Loucy (cell line): Measurements from ENCODE around the gene KRTAP25-1.

Experiments
- H2AFZ ChIP-seq: fragments of 200-600 bp; sonication (generic); 2 replicates; pipeline ENCODE4 v1.6.0; 2016; ENCODE audit warnings: antibody characterized with exemption, mild to moderate bottlenecking, low read length, moderate library complexity
- H3F3A ChIP-seq: fragments of 200-600 bp; 2 replicates; pipeline ENCODE4 v1.6.0; 2016; ENCODE audit warnings: antibody characterized with exemption, low read depth, mild to moderate bottlenecking
- H3K27me3 ChIP-seq: fragments of 200-600 bp; sonication (generic); 2 replicates; pipeline ENCODE4 v1.6.1; 2014; ENCODE audit warnings: low read length, mild to moderate bottlenecking; ENCODE audit not compliant: insufficient read depth, poor library complexity, severe bottlenecking
- H3K36me3 ChIP-seq: fragments of 200-600 bp; sonication (generic); 2 replicates; pipeline ENCODE4 v1.6.1; 2016; ENCODE audit warnings: low read length; ENCODE audit not compliant: insufficient read depth
- H3K4me1 ChIP-seq: fragments of 200-600 bp; sonication (generic); 2 replicates; pipeline ENCODE4 v1.5.1; 2014; ENCODE audit warnings: low read length, mild to moderate bottlenecking; ENCODE audit not compliant: insufficient read depth, poor library complexity, severe bottlenecking
- H3K4me2 ChIP-seq: fragments of 200-600 bp; sonication (generic); 2 replicates; pipeline ENCODE4 v1.6.0; 2014; ENCODE audit warnings: antibody characterized with exemption, low read length, low read depth, mild to moderate bottlenecking; ENCODE audit not compliant: poor library complexity, severe bottlenecking
- H3K4me3 ChIP-seq: fragments of 200-600 bp; sonication (generic); 2 replicates; pipeline ENCODE4 v1.5.1; 2014; ENCODE audit warnings: low read length, mild to moderate bottlenecking, mixed read lengths; ENCODE audit not compliant: poor library complexity, severe bottlenecking
- H3K79me2 ChIP-seq: fragments of 200-600 bp; sonication (generic); 2 replicates; pipeline ENCODE4 v1.6.1; 2014; ENCODE audit warnings: low read length; ENCODE audit not compliant: insufficient read depth
- H3K9ac ChIP-seq: fragments of 200-600 bp; sonication (generic); 2 replicates; pipeline ENCODE4 v1.6.0; 2014; ENCODE audit warnings: mild to moderate bottlenecking, low read depth, low read length, moderate library complexity; ENCODE audit not compliant: poor library complexity, severe bottlenecking
- H3K9me2 ChIP-seq: fragments of 200-600 bp; sonication (generic); replicated peaks from 2 replicates; pipeline ENCODE4 v1.6.1; 2016; ENCODE audit warnings: low read depth, low read length, mixed read lengths
- H3K9me3 ChIP-seq: fragments of 200-600 bp; sonication (generic); 2 replicates; pipeline ENCODE4 v1.6.1; 2014; ENCODE audit warnings: mild to moderate bottlenecking, antibody characterized with exemption, low read length, low read depth; ENCODE audit not compliant: insufficient read depth
- H4K20me1 ChIP-seq: fragments of 200-600 bp; sonication (generic); 2 replicates; pipeline ENCODE4 v1.6.0; 2014; ENCODE audit warnings: antibody characterized with exemption, low read length, mild to moderate bottlenecking; ENCODE audit not compliant: insufficient read depth, poor library complexity, severe bottlenecking
- EZH2phosphoT487 ChIP-seq: fragments of 200-600 bp; IDR thresholded peaks from 2 replicates; pipeline ENCODE4 v1.6.1; 2018; ENCODE audit warnings: antibody characterized with exemption, mild to moderate bottlenecking, moderate library complexity, borderline replicate concordance
- TF ChIP-seq, protein P1 (sequence below): fragments of 200-600 bp; sonication (generic); conservative IDR thresholded peaks from 2 replicates; pipeline ENCODE4 v1.5.1; 2014; ENCODE audit warnings: mild to moderate bottlenecking, antibody characterized with exemption, low read length

Gene KRTAP25-1

DNA sequence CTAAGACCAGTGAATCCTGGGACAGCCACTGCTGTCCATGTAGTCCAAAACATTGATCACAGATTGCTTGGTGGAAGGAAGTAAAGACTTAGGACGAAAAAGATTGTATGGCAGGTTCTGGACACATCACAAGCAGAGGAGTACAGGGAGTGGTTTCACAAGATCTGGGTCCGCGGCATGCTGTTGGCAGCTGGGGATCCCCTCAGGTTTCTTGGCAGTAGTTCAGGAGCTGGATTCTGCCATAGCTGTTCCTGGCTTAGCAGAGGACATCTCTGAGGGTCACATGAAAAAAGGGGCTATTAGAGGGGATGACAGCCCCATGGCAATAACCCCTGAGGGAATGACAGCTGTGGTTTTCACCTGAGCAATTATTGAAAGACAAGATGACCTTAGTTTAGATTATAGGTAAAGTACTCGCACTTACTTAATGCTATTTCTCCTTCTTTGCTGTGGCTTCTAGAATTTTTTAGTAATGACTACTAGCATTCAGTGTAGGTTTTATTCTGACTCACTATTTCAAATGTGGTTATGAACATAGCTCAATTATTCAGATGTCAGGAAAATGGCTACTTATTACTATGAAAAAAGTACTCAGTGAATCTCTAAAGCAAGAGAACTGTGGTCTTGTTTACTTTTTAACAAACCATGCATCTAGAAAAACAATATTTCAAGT, 40.0 kb upstream of the KRTAP25-1 start:
- Histone ChIP-seq H3K36me3 (no peaks in the 10 kb centered on the region), H3K4me3 (no peak overlapping the region), H2AFZ (no peak overlapping the region), H3K4me2 (no peak overlapping the region), H3K79me2 (no peaks in the 10 kb centered on the region), H3K9me3 (peaks cover 3% of the 10 kb centered on the region; the same call in 1 of the 2 replicates), H3K9me2 (no peaks in the 10 kb centered on the region), H3F3A (no peaks in the 10 kb centered on the region), H4K20me1 (no peaks in the 10 kb centered on the region), H3K4me1 (no peaks in the 10 kb centered on the region), H3K27me3 (no peaks in the 10 kb centered on the region), H3K9ac (no peak overlapping the region)
- TF ChIP-seq EZH2phosphoT487, result no peak
- TF ChIP-seq, protein P1, sequence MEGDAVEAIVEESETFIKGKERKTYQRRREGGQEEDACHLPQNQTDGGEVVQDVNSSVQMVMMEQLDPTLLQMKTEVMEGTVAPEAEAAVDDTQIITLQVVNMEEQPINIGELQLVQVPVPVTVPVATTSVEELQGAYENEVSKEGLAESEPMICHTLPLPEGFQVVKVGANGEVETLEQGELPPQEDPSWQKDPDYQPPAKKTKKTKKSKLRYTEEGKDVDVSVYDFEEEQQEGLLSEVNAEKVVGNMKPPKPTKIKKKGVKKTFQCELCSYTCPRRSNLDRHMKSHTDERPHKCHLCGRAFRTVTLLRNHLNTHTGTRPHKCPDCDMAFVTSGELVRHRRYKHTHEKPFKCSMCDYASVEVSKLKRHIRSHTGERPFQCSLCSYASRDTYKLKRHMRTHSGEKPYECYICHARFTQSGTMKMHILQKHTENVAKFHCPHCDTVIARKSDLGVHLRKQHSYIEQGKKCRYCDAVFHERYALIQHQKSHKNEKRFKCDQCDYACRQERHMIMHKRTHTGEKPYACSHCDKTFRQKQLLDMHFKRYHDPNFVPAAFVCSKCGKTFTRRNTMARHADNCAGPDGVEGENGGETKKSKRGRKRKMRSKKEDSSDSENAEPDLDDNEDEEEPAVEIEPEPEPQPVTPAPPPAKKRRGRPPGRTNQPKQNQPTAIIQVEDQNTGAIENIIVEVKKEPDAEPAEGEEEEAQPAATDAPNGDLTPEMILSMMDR, result no peak

DNA sequence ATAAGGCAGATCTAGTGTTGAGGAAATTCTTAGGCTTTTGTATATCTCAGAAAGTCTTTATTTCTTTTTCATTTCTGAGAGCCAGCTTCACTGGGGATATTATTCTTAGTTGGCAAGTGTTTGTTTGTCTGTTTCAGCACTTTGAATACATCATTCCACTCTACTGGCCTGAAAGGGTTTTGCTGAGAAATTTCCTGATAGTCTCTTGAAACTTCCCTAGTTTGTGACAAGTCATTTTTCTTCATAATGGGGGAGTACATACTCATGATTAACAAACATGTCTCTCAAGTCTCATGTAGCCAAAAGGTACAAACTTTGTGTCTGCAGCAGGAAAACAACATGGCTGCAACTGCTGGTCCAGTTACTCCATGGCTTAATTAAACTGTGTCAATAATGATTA, 37.1 kb upstream of the KRTAP25-1 start:
- no peak overlapping the region for H2AFZ ChIP-seq
- H3K27me3 ChIP-seq, result no peaks in the 10 kb centered on the region
- H3K9ac ChIP-seq, result no peak overlapping the region
- H3F3A ChIP-seq, result no peaks in the 10 kb centered on the region
- H3K9me3 ChIP-seq, result peaks cover 3% of the 10 kb centered on the region; the same call in 1 of the 2 replicates
- no peak overlapping the region for H3K4me2 ChIP-seq
- H3K4me3 ChIP-seq, result no peak overlapping the region
- H3K36me3 ChIP-seq, result no peaks in the 10 kb centered on the region
- no peaks in the 10 kb centered on the region for H4K20me1 ChIP-seq
- H3K4me1 ChIP-seq, result no peaks in the 10 kb centered on the region
- TF ChIP-seq, protein P1, result no peak
- TF ChIP-seq EZH2phosphoT487, result no peak
- H3K9me2 ChIP-seq, result no peaks in the 10 kb centered on the region
- H3K79me2 ChIP-seq, result no peaks in the 10 kb centered on the region

DNA sequence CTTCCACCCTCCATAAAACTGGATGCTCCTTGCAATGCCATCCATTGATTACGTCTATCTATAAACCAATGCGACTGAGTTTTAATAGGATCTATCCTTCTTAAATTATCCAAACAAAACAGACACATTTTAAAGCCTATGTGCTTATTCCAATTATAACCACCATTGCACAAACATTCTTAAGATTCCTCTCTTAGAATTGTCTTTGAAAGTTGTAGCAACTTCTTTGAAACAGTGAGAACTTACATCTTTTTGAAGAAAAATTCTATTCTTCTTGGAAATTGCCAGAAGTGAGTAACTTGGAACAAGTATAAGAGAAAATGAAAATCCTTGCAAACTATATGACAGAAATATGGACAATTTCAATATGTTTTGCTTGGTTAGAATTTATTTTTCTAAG, 30.9 kb upstream of the KRTAP25-1 start, which contains the start of gene KRTAP26-1:
KRTAP26-1 (minus strand) TSS at position 101 of the 400 bp plus-strand sequence. CDS start 280 bp downstream, outside the sequence.
- Histone ChIP-seq H3K27me3 (no peaks in the 10 kb centered on the region), H3K4me1 (no peaks in the 10 kb centered on the region), H3K79me2 (no peaks in the 10 kb centered on the region), H3K9ac (no peak within 1 kb of the TSS), H2AFZ (no peak within 1 kb of the TSS), H3K4me2 (no peak within 1 kb of the TSS), H3K9me3 (no peaks in the 10 kb centered on the region), H3K36me3 (no peaks in the 10 kb centered on the region), H3K9me2 (no peaks in the 10 kb centered on the region), H3F3A (no peaks in the 10 kb centered on the region), H4K20me1 (no peaks in the 10 kb centered on the region), H3K4me3 (no peak within 1 kb of the TSS)
- no peak for TF ChIP-seq EZH2phosphoT487
- TF ChIP-seq, protein P1, result no peak
